ENCODE measurements around the gene MORN1.
"Not testable (repeated sequence)": the region's sequence is repeated elsewhere in the genome, so short reads cannot be mapped to it uniquely, and the experiment has no call there.

The MORN1 gene

GRCh38 chr1:2304282-2304681 lies 87.1 kb downstream of the MORN1 start:
- DNase-seq (ENCODE audit: low spot score), result no peak

DNA sequence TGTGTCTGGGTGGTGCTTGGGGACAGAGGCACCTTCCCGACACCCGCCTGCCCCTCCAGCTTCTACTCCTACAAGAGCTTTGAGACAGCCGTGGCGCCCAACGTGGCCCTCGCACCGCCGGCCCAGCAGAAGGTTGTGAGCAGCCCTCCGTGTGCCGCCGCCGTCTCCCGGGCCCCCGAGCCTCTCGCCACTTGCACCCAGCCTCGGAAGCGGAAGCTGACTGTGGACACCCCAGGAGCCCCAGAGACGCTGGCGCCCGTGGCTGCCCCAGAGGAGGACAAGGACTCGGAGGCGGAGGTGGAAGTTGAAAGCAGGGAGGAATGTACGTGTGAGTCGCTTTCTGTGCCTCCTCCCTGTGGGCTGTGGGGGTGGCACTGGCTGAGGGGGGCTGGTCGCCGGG lies 87.6 kb downstream of the MORN1 start:
- no peak for DNase-seq (ENCODE audit: low spot score)

DNA sequence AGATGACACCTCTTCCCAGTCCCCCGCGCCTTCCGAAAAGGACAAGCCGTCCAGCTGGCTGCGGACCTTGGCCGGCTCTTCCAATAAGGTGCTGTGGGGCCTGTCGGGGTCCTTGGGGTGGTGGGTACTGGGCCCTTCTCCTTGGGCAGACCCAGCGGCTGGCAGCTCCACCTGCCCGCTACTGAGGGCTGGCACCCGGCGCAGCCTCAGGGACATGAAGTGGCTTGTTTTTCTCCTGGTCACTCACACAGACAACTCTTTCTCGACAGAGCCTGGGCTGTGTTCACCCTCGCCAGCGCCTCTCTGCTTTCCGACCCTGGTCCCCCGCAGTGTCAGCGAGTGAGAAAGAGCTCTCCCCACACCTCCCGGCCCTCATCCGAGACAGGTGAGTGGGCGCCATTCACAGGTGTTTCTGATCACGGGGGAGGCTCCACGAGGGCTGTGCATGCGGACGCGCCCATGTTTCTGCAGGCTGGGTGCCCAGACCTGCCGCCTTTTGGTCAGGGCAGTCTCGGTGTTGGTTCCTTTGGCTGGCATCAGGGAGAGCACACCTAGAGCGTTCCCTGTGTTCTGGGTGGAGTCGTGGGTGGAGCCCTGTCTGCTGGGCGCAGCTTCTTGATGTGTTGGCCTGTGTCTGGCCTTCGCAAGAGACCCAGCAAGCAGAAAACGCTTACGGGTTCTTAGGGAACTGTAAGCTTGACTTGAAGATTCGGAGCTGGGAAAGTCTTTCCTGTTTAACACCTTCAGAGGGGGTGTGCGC lies 88.2 kb downstream of the MORN1 start:
- DNase-seq (ENCODE audit: low spot score), result no peak

GRCh38 chr1:2302292-2302925 lies 88.9 kb downstream of the MORN1 start:
- DNase-seq (ENCODE audit: low spot score), result no peak

DNA sequence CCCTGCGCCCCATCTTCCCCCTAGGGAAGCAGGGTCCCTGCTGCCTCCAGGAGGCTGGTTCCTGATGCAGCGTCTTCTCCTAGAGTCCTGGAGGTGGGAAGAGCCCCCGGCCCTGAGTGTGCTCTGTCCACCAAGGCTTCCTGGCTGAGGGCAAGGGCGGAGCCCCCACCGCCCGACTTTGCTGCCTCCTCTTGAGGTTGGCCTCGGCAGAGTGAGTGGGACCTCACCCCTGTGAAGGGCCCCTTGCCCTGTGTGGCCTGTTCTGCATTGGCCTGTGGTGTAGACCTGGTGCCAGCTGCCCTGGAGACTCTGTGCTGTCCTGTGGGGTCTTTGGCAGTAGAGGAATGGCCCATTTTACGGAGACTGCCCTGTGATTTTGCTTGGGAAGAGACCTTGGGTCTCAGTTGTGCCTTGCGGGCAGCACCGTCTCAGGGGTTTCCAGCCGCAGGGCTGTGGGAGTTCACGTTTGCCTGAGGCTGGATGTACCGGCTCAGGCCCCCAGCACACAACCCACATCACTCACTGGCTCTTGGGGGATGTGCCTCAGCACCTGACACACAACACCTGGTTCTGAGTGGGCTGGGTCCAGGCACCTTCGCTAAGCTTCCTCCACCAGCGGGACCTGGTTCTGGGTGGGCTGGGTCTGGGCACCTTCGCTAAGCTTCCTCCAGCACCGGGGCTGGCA lies 89.6 kb downstream of the MORN1 start:
- no peak for DNase-seq (ENCODE audit: low spot score)

- DNase-seq (ENCODE audit: low spot score), result no peak
Measured at GRCh38 chr1:2300851-2301606, 90.3 kb downstream of the MORN1 start.

GRCh38 chr1:2300004-2300771 lies 91.2 kb downstream of the MORN1 start:
- DNase-seq (ENCODE audit: low spot score), result no peak

DNA sequence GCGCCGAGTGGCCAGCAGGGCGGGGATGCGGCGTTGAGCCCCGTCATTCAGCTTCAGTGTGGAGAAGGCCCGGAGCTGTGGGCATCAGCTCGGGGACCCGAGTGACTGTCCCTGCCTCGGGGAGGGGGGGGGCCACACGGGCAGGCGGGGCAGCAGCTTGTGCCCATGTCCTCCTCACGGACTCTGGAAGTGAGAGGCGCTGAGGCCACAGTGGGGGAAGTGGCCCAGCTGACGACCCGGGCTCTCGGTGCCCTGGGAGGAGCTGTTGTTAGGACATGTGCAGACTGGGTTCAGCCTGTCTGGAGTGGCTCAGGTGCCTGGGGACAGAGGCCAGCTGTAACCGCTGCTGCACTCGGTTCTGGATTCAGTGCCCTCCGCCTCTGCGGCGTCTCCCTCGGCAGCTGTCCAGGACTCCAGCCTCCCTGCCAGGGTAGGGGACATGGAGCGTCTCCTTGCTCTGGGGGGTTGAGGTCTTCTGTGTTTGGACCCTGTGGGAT lies 92.2 kb downstream of the MORN1 start:
- no peak for DNase-seq (ENCODE audit: low spot score)

DNA sequence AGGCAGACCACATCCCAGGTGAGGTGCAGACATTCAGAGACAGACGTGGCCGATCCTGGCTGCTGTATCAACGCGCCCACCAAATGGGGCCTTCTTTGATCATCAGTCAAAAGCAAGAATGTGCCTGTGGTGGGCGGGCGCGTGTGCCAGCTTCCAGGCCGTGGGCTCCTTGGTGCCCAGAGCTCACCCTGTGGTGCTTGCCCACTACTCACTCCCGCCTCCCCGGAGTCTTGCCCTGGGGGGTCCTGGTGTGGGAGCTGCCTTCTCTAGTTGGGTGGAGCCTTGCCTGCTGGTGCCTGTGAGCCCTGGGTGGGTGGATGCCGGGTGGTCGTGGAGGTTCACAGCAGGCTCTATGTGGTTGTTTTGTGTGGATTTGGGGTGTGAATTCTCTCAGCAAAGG lies 92.7 kb downstream of the MORN1 start:
- DNase-seq (ENCODE audit: low spot score), result no peak

DNA sequence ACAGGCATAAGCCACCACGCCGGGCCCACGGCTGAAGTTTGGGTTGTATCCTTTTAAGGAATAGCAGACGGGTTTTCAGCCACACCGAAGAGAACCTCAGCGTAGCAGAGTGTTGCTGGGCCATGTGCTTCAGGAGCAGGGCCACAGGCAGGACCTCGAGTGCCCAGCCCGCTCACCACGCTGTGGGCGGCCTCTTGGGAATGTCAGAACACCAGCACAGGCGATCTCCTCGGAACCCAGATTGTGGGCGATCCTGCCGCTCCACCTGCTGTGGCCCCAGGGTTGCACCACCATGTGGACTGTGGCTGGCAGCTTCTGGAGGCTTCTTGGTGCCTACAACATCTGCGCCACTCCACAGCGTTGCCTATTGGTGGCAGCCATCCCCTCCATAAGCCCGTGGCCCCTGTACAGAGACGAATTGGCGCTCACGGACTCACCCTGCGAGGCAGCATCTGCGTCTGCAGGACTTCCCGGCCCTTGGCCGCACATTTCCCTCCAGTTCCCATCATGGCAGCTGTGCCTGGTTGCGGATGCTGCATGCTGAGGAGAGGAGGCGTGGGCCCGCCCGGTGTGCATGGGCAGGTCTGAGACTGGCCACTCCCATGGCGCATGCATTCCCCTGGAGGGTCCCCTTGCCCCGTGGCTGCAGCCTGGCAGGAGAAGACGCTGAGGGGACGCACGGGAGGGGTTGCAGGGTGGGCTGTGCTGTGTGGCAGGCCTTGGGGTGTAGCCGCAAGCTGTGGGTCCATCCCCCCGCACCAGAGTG lies 93.9 kb downstream of the MORN1 start:
- DNase-seq (ENCODE audit: low spot score), result no peak

- no peak for DNase-seq (ENCODE audit: low spot score)
Measured at GRCh38 chr1:2296614-2297013, 94.7 kb downstream of the MORN1 start.

- not testable (repeated sequence) for DNase-seq (ENCODE audit: low spot score)
Measured at GRCh38 chr1:2296211-2296610, 95.1 kb downstream of the MORN1 start.

GRCh38 chr1:2295526-2295925 lies 95.8 kb downstream of the MORN1 start:
- no peak for DNase-seq (ENCODE audit: low spot score)

DNA sequence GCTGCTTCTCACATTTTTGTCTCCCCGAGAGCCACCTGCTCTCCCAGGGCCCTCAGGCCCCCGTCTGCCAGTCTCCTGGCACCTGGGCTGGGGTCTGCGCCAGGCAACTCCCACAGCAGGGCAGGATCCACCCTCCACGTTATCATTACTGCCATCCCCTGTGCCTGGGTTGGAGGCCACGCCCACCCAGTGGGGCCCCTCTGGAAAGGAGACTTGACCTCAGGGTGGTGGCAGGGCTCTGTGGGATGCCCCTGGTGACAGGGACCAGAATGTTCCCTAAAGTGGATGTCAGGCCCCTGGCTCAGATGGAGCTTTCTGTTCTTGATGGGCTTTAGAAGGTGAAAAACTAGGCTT lies 96.7 kb downstream of the MORN1 start:
- no peak for DNase-seq (ENCODE audit: low spot score)

- no peak for DNase-seq (ENCODE audit: low spot score)
Measured at GRCh38 chr1:2294033-2294724, 97.2 kb downstream of the MORN1 start.

- DNase-seq (ENCODE audit: low spot score), result no peak
Measured at GRCh38 chr1:2292725-2293450, 98.5 kb downstream of the MORN1 start.

DNA sequence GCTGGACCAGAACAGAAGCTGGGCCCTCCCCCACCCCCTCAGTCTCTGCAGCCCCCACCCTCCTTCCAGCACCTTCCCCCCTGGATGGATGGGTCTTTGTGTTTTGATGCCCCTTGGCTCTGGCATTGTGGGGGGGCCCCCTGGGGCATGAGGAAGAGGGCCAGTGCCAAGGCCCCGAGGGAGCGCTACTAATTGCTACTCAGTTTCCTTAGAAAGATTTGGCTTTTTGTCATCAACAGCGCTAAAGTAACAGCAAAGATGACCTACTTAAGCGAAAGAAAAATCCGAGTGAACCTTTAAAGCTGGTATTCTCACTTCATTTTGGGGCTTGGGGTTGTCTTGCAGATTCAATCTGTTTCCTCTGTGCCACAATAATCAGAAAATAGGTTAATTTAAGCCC lies 99.8 kb downstream of the MORN1 start:
- DNase-seq (ENCODE audit: low spot score), result no peak

DNA sequence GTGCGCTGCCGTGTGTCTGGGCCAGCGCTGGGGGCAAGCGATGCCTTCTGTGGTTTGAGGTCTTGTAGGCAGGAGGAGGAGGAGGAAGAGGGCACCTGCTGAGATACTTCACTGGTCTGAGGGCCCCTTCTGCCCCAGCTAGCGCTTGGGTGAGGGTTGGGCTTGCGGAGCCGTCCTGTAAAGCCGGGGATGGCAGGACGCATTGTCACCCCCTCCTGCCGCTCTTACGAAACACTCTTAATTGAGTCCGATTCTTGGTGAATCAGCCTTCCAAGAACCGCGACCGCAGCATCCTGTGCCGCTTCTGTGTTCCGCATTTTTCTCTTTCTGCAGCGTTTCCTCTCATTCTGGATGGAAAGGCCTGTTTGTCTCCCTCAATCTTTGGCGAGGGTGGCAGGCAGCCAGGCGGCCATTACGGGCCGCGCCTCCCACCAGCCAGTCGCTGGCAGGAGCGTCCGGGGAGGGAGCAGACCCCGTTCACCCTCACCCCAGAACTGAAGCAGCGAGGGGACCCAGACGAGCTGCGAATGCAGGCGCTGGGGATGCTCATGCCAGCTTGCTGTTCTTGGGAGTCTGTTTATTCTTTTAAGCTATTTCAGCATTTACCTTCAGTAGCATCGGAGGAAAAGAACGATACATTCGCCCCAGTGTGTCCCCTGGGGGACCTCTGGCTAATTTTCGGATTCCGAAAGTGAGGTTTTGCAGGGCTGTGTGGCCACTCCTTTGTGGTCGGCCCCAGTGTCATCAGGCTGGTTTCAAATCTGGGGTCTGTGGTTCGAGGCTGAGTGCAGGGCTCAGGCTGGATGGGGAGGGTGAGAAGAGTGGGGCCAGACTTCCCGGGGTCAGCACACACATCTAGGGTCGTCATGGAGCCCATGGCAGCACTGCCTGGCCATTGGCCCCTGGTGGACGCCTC lies 100.5 kb downstream of the MORN1 start:
- DNase-seq (ENCODE audit: low spot score), result no peak

GRCh38 chr1:2290171-2290578 lies 101.2 kb downstream of the MORN1 start:
- DNase-seq (ENCODE audit: low spot score), result no peak

All from D341Med (cell line).